Measurements from ENCODE around the gene PLCB1.

Gene PLCB1

DNA sequence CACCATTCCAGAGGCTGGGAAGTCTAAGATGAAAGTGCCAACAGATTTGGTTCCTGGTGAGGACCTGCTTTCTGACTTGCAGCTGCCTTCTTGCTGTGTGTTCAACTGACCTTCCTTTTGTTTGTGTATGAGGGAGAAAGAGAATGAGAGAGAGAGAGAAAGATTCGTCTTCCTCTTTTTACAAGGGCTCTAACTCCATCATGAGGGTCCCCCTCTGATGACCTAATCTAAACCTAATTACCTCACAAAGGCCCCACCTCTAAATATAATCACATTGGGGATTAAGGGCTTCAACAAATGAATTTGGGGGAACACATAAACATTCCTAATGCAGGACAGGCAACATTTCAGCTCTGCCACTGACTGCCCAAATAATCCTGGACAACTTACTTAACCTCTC lies 130.7 kb downstream of the PLCB1 start:
- TF ChIP-seq, protein P1, sequence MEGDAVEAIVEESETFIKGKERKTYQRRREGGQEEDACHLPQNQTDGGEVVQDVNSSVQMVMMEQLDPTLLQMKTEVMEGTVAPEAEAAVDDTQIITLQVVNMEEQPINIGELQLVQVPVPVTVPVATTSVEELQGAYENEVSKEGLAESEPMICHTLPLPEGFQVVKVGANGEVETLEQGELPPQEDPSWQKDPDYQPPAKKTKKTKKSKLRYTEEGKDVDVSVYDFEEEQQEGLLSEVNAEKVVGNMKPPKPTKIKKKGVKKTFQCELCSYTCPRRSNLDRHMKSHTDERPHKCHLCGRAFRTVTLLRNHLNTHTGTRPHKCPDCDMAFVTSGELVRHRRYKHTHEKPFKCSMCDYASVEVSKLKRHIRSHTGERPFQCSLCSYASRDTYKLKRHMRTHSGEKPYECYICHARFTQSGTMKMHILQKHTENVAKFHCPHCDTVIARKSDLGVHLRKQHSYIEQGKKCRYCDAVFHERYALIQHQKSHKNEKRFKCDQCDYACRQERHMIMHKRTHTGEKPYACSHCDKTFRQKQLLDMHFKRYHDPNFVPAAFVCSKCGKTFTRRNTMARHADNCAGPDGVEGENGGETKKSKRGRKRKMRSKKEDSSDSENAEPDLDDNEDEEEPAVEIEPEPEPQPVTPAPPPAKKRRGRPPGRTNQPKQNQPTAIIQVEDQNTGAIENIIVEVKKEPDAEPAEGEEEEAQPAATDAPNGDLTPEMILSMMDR (IDR thresholded peaks at IDR 0.05; ENCODE audit: extremely low read depth, missing control alignments): no peak
- DNase-seq (ENCODE audit: low spot score): no peak

DNA sequence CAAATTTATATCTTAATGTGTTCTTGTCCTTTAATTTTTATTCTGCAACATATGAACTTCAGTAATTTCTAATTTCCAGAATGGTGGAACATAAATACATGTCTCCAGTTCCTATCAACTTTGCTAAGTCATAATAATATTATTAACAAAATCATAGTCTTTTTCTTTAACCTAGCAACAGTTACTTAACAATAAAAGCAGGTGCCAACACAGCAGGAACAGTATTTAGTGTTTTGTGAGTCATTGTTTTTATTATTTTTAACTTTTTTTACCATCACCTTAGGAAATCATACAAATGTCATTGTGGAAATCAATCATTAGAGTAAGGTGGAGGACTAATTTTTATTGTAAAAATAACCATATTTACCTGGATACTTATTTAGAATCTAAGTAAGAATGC lies 133.5 kb downstream of the PLCB1 start:
- TF ChIP-seq, protein P1 (IDR thresholded peaks at IDR 0.05; ENCODE audit: extremely low read depth, missing control alignments): no peak
- DNase-seq (ENCODE audit: low spot score): no peak

DNA sequence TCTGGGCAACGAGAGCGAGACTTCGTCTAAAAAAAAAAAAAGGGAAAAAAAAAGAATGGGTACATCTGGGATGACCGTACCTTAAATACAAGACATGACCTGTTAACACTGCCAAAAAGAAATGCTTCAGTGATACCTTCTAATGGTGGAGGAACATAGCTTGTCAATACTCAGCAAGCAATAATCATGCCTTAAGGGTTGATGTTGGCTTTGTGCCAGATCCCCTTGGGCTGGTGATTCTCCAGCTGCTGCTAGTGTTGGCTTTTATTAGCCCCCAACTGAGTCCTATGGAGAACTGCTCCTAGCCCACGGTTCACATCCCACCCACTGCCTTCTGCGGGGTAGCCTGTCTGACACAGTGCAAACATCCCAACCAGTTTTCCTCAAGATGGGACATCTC lies 134.9 kb downstream of the PLCB1 start:
- no peak for DNase-seq (ENCODE audit: low spot score)
- TF ChIP-seq, protein P1 (IDR thresholded peaks at IDR 0.05; ENCODE audit: extremely low read depth, missing control alignments): no peak

DNA sequence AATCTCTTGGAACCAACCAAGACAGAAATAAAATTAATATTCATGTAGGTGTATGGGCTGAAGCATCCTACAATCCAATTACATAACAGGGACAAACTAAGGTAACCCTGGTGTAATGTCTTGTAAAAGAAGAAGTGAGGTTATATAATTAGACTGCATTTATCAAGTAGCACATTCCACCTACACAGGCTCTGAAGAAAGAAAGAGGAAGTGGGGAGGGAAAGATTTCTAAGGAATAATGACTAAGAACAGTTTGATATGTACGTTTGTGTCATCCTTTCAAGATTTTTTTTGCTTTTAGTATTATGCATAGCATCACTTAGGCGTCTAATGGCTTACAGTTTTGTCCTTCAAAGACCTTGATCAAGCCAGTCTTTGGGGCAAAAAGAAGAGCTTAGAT lies 139.7 kb downstream of the PLCB1 start:
- TF ChIP-seq, protein P1 (IDR thresholded peaks at IDR 0.05; ENCODE audit: extremely low read depth, missing control alignments): no peak
- DNase-seq (ENCODE audit: low spot score): no peak

DNA sequence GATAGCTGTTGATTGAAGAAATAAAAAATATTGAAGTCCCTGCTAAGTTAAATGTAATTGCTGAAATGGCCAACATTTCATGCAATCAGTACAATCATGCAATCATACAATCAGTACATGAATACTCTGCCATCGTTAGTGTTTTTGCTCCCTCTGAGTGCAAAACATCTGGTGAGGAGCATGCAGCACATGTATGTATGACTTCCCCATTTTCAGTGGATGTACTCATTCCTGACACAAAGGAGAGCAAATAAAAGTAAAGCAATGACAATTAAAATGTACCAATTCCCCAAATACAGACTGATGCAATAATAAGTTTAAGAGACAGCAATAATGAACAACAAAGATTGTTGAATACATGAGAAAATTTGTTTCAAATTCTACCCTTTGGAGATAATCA lies 140.7 kb downstream of the PLCB1 start:
- no peak for DNase-seq (ENCODE audit: low spot score)
- TF ChIP-seq, protein P1 (IDR thresholded peaks at IDR 0.05; ENCODE audit: extremely low read depth, missing control alignments): no peak

DNA sequence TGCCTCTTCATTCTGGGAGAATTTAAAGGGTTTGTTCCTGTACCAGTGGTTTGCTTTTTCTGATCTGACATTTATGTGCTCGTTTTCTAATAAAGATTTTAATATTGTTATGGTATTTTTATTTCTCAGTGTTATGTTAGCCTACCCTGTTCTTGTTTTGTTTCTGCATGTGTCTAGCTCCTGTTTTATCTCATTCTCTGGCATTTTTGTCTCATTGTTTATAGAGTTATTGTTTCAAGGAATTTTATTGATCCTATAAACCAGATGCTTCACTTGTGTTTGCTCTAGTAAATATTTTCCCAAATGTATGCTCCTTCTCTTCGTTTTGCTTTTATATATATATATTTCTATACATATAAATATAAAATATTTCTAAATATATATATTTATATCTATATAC lies 152.8 kb downstream of the PLCB1 start:
- TF ChIP-seq, protein P1 (IDR thresholded peaks at IDR 0.05; ENCODE audit: extremely low read depth, missing control alignments): no peak
- DNase-seq (ENCODE audit: low spot score): no peak

DNA sequence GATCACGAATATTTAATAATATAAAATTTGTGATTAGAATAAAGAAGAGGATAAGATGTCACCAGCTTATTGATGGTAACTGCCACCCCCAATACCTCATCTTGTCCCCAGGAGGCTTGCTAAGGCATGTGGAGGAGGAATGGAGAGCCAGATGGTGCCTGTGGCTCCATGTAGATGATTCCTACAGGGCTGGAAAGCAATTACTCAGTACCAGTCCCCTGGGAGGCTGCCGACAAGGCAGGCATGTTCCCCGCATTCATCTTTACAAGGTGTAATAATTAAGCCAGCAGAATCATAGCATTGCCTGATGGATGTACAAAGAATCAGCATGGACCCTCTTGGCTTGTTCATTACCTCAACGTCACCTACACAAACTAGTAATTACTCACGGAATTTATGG lies 155.3 kb downstream of the PLCB1 start:
- TF ChIP-seq, protein P1 (IDR thresholded peaks at IDR 0.05; ENCODE audit: extremely low read depth, missing control alignments): no peak
- no peak for DNase-seq (ENCODE audit: low spot score)

All from GM20000 (cell line).